ENCODE data around the gene DHRSX. TPM values are rescaled to one million over a fixed set of nuclear protein-coding genes. Genes with fewer than 3 reads are reported as not detected.
"Not testable (repeated sequence)": the region's sequence is repeated elsewhere in the genome, so short reads cannot be mapped to it uniquely, and the experiment has no call there.

Gene DHRSX
- total RNA-seq, 2 experiments from 2014 or later, result 13.8 to 17.7 TPM

GRCh38 chrX:2456091-2456490 is 44.7 kb downstream of the DHRSX start:
- H3K27me3 Mint-ChIP-seq; H3K9me3 Mint-ChIP-seq (ENCODE audit: low read depth); H3K27ac Mint-ChIP-seq; H3K4me1 Mint-ChIP-seq; DNase-seq; intact Hi-C loops (cut with DNase I, micrococcal nuclease); CTCF ChIA-PET; ATAC-seq; H3K4me3 Mint-ChIP-seq; POLR2A ChIA-PET: not testable (repeated sequence)
- peaks cover 26% of the 10 kb centered on the region for H3K36me3 Mint-ChIP-seq (ENCODE audit: low read depth)

DNA sequence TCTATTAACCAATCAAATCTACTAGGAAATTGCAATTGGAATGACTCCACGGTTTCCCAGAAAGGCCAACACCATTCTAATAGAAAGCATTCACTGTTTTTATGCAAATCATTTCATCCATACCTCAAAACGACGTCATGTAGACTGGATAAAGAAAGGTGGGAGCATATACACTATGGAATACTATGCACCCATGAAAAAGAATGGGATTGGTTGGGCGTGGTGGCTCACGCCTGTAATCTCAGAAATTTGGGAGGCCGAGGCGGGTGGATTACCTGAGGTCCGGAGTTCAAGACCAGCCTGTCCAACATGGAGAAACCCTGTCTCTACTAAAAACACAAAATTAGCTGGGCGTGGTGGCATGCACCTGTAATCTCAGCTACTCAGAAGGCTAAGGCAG is 46.2 kb downstream of the DHRSX start:
- H3K27ac Mint-ChIP-seq; DNase-seq; CTCF ChIA-PET; H3K27me3 Mint-ChIP-seq; H3K4me1 Mint-ChIP-seq; H3K4me3 Mint-ChIP-seq; H3K9me3 Mint-ChIP-seq (ENCODE audit: low read depth); ATAC-seq; intact Hi-C loops (cut with DNase I, micrococcal nuclease); POLR2A ChIA-PET: not testable (repeated sequence)
- peaks cover 26% of the 10 kb centered on the region for H3K36me3 Mint-ChIP-seq (ENCODE audit: low read depth)

DNA sequence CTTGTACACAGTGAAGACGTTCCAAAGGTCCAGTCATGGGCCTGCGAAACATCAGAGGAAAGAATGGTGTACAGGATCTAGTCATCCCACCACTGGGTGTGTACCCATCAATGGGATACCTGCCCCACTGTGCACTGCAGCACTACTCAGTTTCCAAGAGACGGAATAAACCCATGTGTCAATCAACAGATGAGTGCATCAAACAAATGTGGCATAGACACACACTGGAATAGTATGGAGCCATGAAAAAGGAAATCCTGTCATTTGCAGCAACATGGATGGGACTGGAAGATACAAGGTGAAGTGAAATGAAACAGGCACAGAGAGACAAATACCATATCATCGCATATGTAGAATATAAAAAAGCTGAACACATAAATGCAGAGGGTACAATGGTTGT is 48.0 kb downstream of the DHRSX start:
- Mint-ChIP-seq H3K27ac (no peak overlapping the region), H3K9me3 (ENCODE audit: low read depth) (peaks cover 5% of the 10 kb centered on the region), H3K4me3 (no peak overlapping the region), H3K27me3 (no peaks in the 10 kb centered on the region), H3K4me1 (no peaks in the 10 kb centered on the region), H3K36me3 (ENCODE audit: low read depth) (peaks cover 23% of the 10 kb centered on the region)
- no peak for ATAC-seq
- intact Hi-C loops (cut with DNase I, micrococcal nuclease), result no loop called here
- DNase-seq, result no peak
- CTCF ChIA-PET, result no interaction called here
- POLR2A ChIA-PET, result no interaction called here

DNA sequence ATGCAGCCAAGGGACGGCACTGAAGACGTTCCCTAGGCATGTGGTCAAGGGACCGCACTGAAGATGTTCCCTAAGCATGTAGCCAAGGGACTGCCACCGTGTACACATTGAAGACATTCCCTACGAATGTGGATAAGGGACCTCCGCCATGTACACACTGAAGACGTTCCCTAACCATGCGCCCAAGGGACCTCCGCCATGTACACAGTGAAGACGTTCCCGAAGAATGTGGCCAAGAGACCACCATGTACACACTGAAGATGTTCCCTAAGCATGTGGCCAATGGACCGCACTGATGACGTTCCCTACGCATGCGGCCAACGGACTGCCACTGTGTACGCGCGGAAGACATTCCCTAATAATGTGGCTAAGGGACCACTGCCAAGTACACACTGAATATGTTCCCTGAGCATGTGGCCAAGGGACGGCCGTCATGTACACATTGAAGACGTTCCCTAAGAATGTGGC is 48.4 kb downstream of the DHRSX start:
- intact Hi-C loops (cut with DNase I, micrococcal nuclease), result no loop called here
- ATAC-seq (no peak), DNase-seq (no peak)
- no peaks in the 10 kb centered on the region for H3K27me3 Mint-ChIP-seq
- H3K36me3 Mint-ChIP-seq (ENCODE audit: low read depth), result peaks cover 25% of the 10 kb centered on the region
- no peak overlapping the region for H3K4me3 Mint-ChIP-seq
- H3K9me3 Mint-ChIP-seq (ENCODE audit: low read depth), result peaks cover 7% of the 10 kb centered on the region
- H3K27ac Mint-ChIP-seq, result no peak overlapping the region
- H3K4me1 Mint-ChIP-seq, result no peaks in the 10 kb centered on the region
- POLR2A ChIA-PET, result no interaction called here
- CTCF ChIA-PET, result no interaction called here

DNA sequence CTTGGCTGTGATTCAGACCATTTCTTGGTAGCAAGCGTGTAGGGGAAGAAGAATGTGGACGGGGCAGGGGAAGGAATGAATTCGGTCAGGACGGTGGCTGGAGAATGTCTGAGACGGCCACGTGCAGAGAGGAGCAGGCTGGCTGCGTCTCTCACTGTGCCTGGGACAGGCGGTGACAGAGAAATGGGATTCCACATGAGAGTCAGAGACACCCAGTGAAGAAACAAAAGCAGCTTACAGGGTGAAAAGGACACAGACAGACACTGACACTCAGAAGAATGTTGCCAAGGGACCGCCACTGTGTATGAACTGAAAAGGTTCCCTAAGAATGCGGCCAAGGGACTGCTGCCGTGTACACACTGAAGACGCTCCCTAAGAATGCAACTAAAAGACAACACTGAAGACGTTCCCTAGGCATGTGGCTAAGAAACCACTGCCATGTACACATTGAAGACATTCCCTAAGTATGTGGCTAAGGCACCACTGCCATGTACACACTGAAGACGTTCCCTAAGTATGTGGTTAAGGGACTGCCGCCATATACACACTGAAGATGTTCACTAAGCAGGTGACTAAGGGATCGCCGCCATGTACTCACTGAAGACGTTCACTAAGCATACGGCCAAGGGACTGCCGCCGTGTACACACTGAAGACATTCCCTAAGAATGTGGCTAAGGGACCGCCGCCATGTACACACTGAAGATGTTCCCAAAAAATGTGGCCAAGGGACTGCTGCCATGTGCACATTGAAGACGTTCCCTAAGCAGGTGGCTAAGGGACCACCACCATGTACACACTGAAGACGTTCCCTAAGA is 49.1 kb downstream of the DHRSX start:
- Mint-ChIP-seq H3K4me1 (no peaks in the 10 kb centered on the region), H3K9me3 (ENCODE audit: low read depth) (peaks cover 7% of the 10 kb centered on the region), H3K36me3 (ENCODE audit: low read depth) (peaks cover 30% of the 10 kb centered on the region), H3K27me3 (no peaks in the 10 kb centered on the region), H3K27ac (no peak overlapping the region), H3K4me3 (no peak overlapping the region)
- POLR2A ChIA-PET, result no interaction called here
- ATAC-seq (no peak), DNase-seq (no peak)
- CTCF ChIA-PET, result no interaction called here
- intact Hi-C loops (cut with DNase I, micrococcal nuclease), result no loop called here

- no peak for ATAC-seq
- CTCF ChIA-PET, result no interaction called here
- intact Hi-C loops (cut with DNase I, micrococcal nuclease), result no loop called here
Observed at GRCh38 chrX:2450681-2451080, 50.1 kb downstream of the DHRSX start.

DNA sequence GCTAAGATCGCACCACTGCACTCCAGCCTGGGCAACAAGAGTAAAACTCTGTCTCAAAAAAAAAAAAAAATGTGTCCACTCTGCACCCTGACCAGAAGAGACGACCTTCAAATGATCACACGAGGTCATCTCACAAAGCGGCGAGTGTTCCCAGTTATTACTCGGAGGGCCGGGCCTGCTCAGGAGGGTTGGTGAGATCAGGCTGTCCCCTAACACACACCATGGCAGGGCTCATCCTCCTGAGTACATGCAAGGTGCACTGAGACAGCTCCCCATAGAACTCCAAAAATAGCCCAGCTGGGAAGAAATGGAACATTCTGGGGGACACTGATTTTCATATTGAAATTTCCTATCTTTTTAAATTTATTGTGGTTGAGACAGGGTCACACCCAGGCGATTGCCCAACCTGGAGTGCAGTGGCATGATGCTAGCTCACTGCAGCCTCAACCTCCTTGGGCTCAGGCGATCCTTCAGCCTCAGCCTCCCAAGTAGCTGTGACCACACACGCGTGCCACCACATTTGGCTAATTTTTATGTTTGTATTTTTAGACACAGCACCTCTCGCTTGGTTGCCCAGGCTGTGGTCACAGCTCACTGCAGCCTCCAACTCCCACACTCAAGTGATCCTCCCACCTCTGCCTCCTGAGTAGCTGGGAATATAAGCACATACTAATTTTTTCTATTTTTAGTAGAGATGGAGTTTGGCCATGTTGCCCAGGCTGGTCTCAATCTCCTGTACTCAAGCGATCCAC is 51.5 kb downstream of the DHRSX start:
- no peaks in the 10 kb centered on the region for H3K4me1 Mint-ChIP-seq
- ChIA-PET CTCF (no interaction called here), POLR2A (no interaction called here)
- DNase-seq, result no peak
- no peak overlapping the region for H3K27ac Mint-ChIP-seq
- no peaks in the 10 kb centered on the region for H3K27me3 Mint-ChIP-seq
- H3K9me3 Mint-ChIP-seq (ENCODE audit: low read depth), result peaks cover 7% of the 10 kb centered on the region
- no peak overlapping the region for H3K4me3 Mint-ChIP-seq
- intact Hi-C loops (cut with DNase I, micrococcal nuclease), result no loop called here
- peaks cover 26% of the 10 kb centered on the region for H3K36me3 Mint-ChIP-seq (ENCODE audit: low read depth)
- no peak for ATAC-seq

More at GRCh38 chrX:2450681-2451080, 50.1 kb downstream of the DHRSX start:
- peaks cover 29% of the 10 kb centered on the region for H3K36me3 Mint-ChIP-seq (ENCODE audit: low read depth)
- DNase-seq, result no peak
- no peaks in the 10 kb centered on the region for H3K27me3 Mint-ChIP-seq
- POLR2A ChIA-PET, result no interaction called here
- peaks cover 7% of the 10 kb centered on the region for H3K9me3 Mint-ChIP-seq (ENCODE audit: low read depth)
- no peaks in the 10 kb centered on the region for H3K4me1 Mint-ChIP-seq
- no peak overlapping the region for H3K27ac Mint-ChIP-seq
- H3K4me3 Mint-ChIP-seq, result no peak overlapping the region

DNA sequence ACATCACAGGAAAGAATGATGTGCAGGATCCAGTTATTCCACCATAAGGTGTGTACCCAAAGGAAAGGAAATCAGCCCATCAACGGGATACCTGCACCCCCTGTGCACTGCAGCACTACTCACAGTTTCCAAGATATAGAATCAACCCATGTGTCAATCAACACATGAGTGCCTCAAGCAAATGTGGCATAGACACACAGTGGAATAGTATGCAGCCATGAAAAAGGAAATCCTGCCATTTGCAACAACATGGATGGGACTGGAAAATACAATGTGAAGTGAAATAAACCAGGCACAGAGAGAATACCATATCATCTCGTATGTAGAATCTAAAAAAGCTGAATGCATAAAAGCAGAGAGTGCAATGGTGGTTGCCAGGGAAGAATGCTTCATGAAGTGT is 53.3 kb downstream of the DHRSX start:
- H3K4me1 Mint-ChIP-seq, result no peaks in the 10 kb centered on the region

GRCh38 chrX:2446815-2447214 is 54.0 kb downstream of the DHRSX start:
- POLR2A ChIA-PET, result no interaction called here
- H3K4me1 Mint-ChIP-seq, result no peaks in the 10 kb centered on the region
- DNase-seq (no peak), ATAC-seq (no peak)
- CTCF ChIA-PET, result no interaction called here
- peaks cover 19% of the 10 kb centered on the region for H3K36me3 Mint-ChIP-seq (ENCODE audit: low read depth)
- no peaks in the 10 kb centered on the region for H3K27me3 Mint-ChIP-seq
- intact Hi-C loops (cut with DNase I, micrococcal nuclease), result no loop called here
- no peak overlapping the region for H3K27ac Mint-ChIP-seq
- no peak overlapping the region for H3K4me3 Mint-ChIP-seq
- peaks cover 2% of the 10 kb centered on the region for H3K9me3 Mint-ChIP-seq (ENCODE audit: low read depth)

More for the DNA sequence above, 53.3 kb downstream of the DHRSX start:
- POLR2A ChIA-PET, result no interaction called here
- H3K4me3 Mint-ChIP-seq, result no peak overlapping the region
- no peaks in the 10 kb centered on the region for H3K27me3 Mint-ChIP-seq
- peaks cover 25% of the 10 kb centered on the region for H3K36me3 Mint-ChIP-seq (ENCODE audit: low read depth)
- CTCF ChIA-PET, result no interaction called here
- ATAC-seq (no peak), DNase-seq (no peak)
- no peak overlapping the region for H3K27ac Mint-ChIP-seq
- peaks cover 2% of the 10 kb centered on the region for H3K9me3 Mint-ChIP-seq (ENCODE audit: low read depth)
- intact Hi-C loops (cut with DNase I, micrococcal nuclease), result no loop called here

DNA sequence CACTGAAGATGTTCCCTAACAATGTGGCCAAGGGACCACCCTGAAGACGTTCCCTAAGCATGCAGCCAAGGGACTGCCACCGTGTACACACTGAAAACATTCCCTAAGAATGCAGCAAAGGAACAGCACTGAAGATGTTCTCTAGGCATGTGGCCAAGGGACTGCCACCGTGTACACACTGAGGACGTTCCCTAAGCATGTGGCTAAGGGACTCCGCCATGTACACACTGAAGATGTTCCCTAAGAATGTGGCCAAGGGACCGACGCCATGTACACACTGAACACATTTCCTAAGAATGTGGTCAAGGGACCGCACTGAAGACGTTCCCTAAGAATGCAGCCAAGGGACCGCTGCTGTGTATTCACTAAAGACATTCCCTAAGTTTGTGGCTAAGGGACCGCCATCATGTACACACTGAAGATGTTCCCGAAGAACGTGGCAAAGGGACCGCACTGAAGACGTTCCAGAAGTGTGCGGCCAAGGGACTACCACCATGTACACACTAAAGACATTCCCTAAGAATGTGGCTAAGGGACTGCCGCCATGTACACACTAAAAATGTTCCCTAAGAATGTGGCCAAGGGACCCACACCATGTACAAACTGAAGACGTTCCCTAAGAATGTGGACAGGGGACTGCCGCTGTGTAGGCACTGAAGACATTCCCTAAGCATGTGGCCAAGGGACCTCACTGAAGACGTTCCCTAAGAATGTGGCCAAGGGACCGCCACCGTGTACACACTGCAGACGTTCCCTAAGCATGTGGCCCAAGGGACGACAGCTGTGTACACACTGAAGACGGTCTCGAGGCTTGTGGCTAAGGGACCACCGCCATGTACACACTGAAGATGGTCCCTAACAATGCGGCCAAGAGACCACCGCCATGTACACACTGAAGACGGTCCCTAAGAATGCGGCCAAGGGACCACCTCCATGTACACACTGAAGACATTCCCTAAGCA is 54.8 kb downstream of the DHRSX start:
- Mint-ChIP-seq H3K27me3 (no peaks in the 10 kb centered on the region), H3K9me3 (ENCODE audit: low read depth) (peaks cover 2% of the 10 kb centered on the region), H3K36me3 (ENCODE audit: low read depth) (peaks cover 26% of the 10 kb centered on the region), H3K27ac (no peak overlapping the region), H3K4me3 (no peak overlapping the region), H3K4me1 (no peaks in the 10 kb centered on the region)
- ATAC-seq (no peak), DNase-seq (no peak)
- POLR2A ChIA-PET, result no interaction called here
- CTCF ChIA-PET, result no interaction called here
- intact Hi-C loops (cut with DNase I, micrococcal nuclease), result no loop called here

GRCh38 chrX:2442694-2443093 is 58.1 kb downstream of the DHRSX start:
- H3K4me3 Mint-ChIP-seq, result no peak overlapping the region
- DNase-seq, result no peak
- no peak overlapping the region for H3K27ac Mint-ChIP-seq
- H3K27me3 Mint-ChIP-seq, result no peaks in the 10 kb centered on the region
- intact Hi-C loops (cut with DNase I, micrococcal nuclease), result no loop called here
- POLR2A ChIA-PET, result no interaction called here
- no peak for ATAC-seq
- CTCF ChIA-PET, result no interaction called here
- peaks cover 2% of the 10 kb centered on the region for H3K9me3 Mint-ChIP-seq (ENCODE audit: low read depth)
- no peaks in the 10 kb centered on the region for H3K4me1 Mint-ChIP-seq
- peaks cover 40% of the 10 kb centered on the region for H3K36me3 Mint-ChIP-seq (ENCODE audit: low read depth)
